Measurements from ENCODE around the gene LRRC42. TPM values are rescaled to one million over a fixed set of nuclear protein-coding genes. Genes with fewer than 3 reads are reported as not detected.

LRRC42 gene
- total and polyA plus RNA-seq, 4 donors: 7.7 to 17.8 (median 17.0) TPM

DNA sequence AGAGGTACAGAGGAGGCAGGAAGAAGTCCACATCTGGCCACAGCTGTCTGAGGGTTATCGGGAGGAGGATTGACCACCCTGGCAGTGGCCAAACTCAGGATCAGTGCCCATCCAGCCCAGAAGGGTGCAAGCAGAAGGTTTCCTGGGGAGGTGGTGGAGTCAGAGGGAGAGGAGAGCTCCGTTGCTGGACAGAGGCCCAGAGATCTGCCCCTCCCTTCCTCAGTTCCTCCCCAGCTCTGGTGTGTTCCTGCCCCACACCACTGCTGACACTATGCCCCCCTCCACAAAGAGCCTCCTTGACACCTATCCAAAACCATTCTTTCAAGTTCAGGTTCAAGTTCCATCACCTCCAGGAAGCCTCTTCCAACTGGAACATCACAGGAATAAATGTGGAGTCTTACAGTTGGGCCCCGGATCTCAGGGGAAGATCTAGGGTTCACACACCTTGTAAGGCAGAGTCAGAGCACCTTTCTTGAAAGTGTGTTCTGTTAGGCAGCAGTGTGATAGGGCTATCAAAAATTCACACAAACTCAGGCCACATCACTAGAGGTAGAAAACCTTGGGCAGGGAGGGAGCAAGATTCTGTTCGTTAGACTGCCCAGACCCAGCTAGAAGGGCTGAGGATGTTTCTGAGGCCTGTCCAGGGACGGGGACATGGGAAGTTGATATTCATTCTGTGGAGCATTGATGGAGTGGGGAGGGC is 64.4 kb downstream of the LRRC42 start:
- H3K9ac ChIP-seq (ENCODE audit: insufficient read depth in 1 of 2, low read length in 2 of 2): no peak overlapping the region
- H3K9me3 ChIP-seq (ENCODE audit: control insufficient read depth in 4 of 4, insufficient read depth in 3 of 4, low read length in 3 of 4): no peaks in the 10 kb centered on the region
- no peak for ATAC-seq (ENCODE audit: insufficient read depth, low FRiP score)
- H3K27ac ChIP-seq (ENCODE audit: low read depth in 1 of 2, low read length in 1 of 2): no peak overlapping the region
- no peaks in the 10 kb centered on the region for H3K36me3 ChIP-seq (ENCODE audit: control insufficient read depth in 4 of 4, insufficient read depth in 4 of 4, low read length in 4 of 4)
- H3K4me1 ChIP-seq (ENCODE audit: control insufficient read depth in 5 of 5, insufficient read depth in 5 of 5, low read length in 5 of 5): no peaks in the 10 kb centered on the region
- peaks cover 0 to 2% (median 0%) of the 10 kb centered on the region in 3 donors for H3K27me3 ChIP-seq (ENCODE audit: control insufficient read depth in 3 of 3, insufficient read depth in 3 of 3, low read length in 2 of 3)
- WGBS, 2 donors: 70 to 82% methylated on average over 5 of the region's 5 CpGs
- H3K4me3 ChIP-seq: no peak overlapping the region
- TF ChIP-seq, protein P1, sequence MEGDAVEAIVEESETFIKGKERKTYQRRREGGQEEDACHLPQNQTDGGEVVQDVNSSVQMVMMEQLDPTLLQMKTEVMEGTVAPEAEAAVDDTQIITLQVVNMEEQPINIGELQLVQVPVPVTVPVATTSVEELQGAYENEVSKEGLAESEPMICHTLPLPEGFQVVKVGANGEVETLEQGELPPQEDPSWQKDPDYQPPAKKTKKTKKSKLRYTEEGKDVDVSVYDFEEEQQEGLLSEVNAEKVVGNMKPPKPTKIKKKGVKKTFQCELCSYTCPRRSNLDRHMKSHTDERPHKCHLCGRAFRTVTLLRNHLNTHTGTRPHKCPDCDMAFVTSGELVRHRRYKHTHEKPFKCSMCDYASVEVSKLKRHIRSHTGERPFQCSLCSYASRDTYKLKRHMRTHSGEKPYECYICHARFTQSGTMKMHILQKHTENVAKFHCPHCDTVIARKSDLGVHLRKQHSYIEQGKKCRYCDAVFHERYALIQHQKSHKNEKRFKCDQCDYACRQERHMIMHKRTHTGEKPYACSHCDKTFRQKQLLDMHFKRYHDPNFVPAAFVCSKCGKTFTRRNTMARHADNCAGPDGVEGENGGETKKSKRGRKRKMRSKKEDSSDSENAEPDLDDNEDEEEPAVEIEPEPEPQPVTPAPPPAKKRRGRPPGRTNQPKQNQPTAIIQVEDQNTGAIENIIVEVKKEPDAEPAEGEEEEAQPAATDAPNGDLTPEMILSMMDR (IDR thresholded peaks at IDR 0.05; ENCODE audit: control extremely low read depth, extremely low read depth): no peak
- DNase-seq: no peak

DNA sequence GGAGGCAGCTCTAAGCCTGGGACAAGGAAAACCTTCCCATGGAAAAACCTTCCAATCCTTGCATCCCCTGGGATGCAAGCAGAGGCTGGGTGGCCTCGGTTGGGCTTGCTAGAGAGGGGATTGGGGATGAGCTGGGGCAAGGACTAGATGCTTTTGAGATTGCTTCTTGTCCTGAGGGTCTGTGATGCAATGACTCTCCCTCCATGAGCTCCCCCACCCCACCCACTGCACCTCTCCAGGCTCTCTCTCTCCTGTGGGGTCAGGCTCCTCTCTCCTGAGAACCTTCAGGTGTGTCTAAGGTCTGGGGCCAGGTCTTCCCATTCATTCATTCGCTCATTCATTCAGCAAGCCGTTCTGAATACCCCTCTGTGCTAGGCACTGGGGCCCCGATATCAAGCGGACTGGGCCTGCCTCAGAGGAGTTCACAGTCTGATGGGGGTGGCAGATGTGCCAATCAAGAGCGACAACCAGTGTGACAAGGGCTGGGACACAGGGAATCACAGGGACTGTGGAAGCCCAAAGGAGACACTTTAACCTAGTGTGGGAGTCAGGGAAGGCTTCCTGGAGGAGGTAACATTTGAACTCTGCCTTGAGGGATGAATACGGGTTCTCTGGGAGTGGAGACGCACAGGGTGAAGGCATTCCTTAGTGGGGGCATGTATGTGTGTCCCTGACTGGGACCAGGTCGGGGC is 65.3 kb downstream of the LRRC42 start:
- H3K4me1 ChIP-seq (ENCODE audit: control insufficient read depth in 5 of 5, insufficient read depth in 5 of 5, low read length in 5 of 5): no peaks in the 10 kb centered on the region
- peaks cover 0 to 2% (median 0%) of the 10 kb centered on the region in 3 donors for H3K27me3 ChIP-seq (ENCODE audit: control insufficient read depth in 3 of 3, insufficient read depth in 3 of 3, low read length in 2 of 3)
- no peak overlapping the region for H3K4me3 ChIP-seq
- no peaks in the 10 kb centered on the region for H3K9me3 ChIP-seq (ENCODE audit: control insufficient read depth in 4 of 4, insufficient read depth in 3 of 4, low read length in 3 of 4)
- ATAC-seq (ENCODE audit: insufficient read depth, low FRiP score): no peak
- H3K9ac ChIP-seq (ENCODE audit: insufficient read depth in 1 of 2, low read length in 2 of 2): no peak overlapping the region
- no peak for DNase-seq
- TF ChIP-seq, protein P1 (IDR thresholded peaks at IDR 0.05; ENCODE audit: control extremely low read depth, extremely low read depth): no peak
- 85 to 89% methylated on average over 9 of the region's 9 CpGs for WGBS, 2 donors
- H3K36me3 ChIP-seq (ENCODE audit: control insufficient read depth in 4 of 4, insufficient read depth in 4 of 4, low read length in 4 of 4): no peaks in the 10 kb centered on the region
- H3K27ac ChIP-seq (ENCODE audit: low read depth in 1 of 2, low read length in 1 of 2): no peak overlapping the region

DNA sequence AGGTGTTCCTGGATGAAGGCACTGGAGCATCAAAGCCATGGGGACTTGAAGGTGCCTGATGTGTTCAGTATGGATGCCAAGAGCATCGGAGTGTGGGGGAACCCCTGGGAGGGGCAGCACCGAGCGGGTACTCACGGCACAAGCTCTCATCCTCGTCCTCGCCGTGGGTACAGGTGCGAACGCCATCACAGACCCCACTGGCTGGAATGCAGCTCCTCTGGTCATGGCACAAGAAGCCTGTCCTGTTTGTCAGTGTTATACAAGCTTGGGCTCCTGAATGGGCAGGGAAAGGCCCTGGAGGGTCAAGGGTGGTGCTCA is 65.8 kb downstream of the LRRC42 start:
- TF ChIP-seq, protein P1 (IDR thresholded peaks at IDR 0.05; ENCODE audit: control extremely low read depth, extremely low read depth): no peak
- DNase-seq: no peak
- Histone ChIP-seq H3K36me3 (ENCODE audit: control insufficient read depth in 4 of 4, insufficient read depth in 4 of 4, low read length in 4 of 4) (no peaks in the 10 kb centered on the region), H3K27me3 (ENCODE audit: control insufficient read depth in 3 of 3, insufficient read depth in 3 of 3, low read length in 2 of 3) (peaks cover 0 to 2% (median 0%) of the 10 kb centered on the region in 3 donors), H3K4me1 (ENCODE audit: control insufficient read depth in 5 of 5, insufficient read depth in 5 of 5, low read length in 5 of 5) (no peaks in the 10 kb centered on the region), H3K9ac (ENCODE audit: insufficient read depth in 1 of 2, low read length in 2 of 2) (no peak overlapping the region), H3K27ac (ENCODE audit: low read depth in 1 of 2, low read length in 1 of 2) (no peak overlapping the region), H3K9me3 (ENCODE audit: control insufficient read depth in 4 of 4, insufficient read depth in 3 of 4, low read length in 3 of 4) (no peaks in the 10 kb centered on the region), H3K4me3 (no peak overlapping the region)
- ATAC-seq (ENCODE audit: insufficient read depth, low FRiP score): no peak
- WGBS, 2 donors: 86 to 93% methylated on average over 9 of the region's 9 CpGs
